ENCODE data around the gene ZDHHC21.

The ZDHHC21 gene

DNA sequence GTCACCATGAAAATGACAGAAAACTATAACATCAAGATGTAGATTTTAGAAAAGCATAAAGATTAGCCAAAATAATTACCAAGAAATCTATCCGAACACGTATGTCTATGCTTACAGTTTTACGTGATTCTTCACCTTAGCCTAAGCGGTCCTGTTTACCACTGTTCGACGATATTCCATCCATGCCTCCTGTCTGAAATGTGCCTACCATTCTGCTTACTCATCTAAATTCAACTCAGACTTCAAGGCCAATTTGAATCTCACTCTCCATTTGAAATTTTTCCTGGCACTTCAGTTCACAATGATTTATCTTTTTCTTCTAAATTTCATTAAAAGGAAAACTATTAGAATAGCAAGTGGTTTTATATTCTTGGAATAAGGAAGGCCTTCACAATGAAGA, 15.4 kb downstream of the ZDHHC21 start:
- TF ChIP-seq CREB1 (IDR thresholded peaks at IDR 0.05; ENCODE audit: low read depth), result no peak
- no peak for TF ChIP-seq TCF12 (IDR thresholded peaks at IDR 0.05; ENCODE audit: low read depth)
- TF ChIP-seq NFIC (IDR thresholded peaks at IDR 0.05), result no peak
- TF ChIP-seq FOXM1 (IDR thresholded peaks at IDR 0.05; ENCODE audit: borderline replicate concordance, low read depth), result no peak
- no peak for TF ChIP-seq ZBTB7A (IDR thresholded peaks at IDR 0.05; ENCODE audit: low read depth)
- TF ChIP-seq, protein P1, sequence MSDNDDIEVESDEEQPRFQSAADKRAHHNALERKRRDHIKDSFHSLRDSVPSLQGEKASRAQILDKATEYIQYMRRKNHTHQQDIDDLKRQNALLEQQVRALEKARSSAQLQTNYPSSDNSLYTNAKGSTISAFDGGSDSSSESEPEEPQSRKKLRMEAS (IDR thresholded peaks at IDR 0.05), result no peak
- no peak for TF ChIP-seq TAF1 (IDR thresholded peaks at IDR 0.05; ENCODE audit: low read depth)
- no peak for TF ChIP-seq YY1 (IDR thresholded peaks at IDR 0.05; ENCODE audit: low read depth)
- TF ChIP-seq, protein P2, sequence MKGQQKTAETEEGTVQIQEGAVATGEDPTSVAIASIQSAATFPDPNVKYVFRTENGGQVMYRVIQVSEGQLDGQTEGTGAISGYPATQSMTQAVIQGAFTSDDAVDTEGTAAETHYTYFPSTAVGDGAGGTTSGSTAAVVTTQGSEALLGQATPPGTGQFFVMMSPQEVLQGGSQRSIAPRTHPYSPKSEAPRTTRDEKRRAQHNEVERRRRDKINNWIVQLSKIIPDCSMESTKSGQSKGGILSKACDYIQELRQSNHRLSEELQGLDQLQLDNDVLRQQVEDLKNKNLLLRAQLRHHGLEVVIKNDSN (IDR thresholded peaks at IDR 0.05), result no peak

DNA sequence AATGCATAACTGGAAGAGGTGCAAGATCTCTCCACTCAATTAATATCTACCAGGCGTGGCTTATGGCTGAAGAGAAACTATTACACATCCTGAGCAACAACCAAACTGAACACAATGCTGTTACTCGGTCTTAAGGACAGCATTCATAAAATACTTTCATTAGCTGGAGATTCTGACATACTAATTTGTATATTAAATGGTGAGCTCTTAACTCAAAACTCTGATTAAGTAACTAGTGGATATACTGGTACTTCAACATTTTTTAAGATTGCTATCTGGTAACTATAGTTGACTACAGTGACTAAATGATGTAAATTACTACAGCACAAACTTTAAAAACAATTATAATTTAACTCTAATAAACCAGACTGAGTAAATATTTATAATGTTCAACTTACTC, 15.8 kb downstream of the ZDHHC21 start:
- TF ChIP-seq TCF12 (IDR thresholded peaks at IDR 0.05; ENCODE audit: low read depth), result no peak
- no peak for TF ChIP-seq EGR1 (IDR thresholded peaks at IDR 0.05)
- TF ChIP-seq TEAD4 (IDR thresholded peaks at IDR 0.05), result no peak
- TF ChIP-seq TAF1 (IDR thresholded peaks at IDR 0.05; ENCODE audit: low read depth), result no peak
- TF ChIP-seq RAD21 (IDR thresholded peaks at IDR 0.05; ENCODE audit: low read depth), result no peak
- TF ChIP-seq, protein P3, sequence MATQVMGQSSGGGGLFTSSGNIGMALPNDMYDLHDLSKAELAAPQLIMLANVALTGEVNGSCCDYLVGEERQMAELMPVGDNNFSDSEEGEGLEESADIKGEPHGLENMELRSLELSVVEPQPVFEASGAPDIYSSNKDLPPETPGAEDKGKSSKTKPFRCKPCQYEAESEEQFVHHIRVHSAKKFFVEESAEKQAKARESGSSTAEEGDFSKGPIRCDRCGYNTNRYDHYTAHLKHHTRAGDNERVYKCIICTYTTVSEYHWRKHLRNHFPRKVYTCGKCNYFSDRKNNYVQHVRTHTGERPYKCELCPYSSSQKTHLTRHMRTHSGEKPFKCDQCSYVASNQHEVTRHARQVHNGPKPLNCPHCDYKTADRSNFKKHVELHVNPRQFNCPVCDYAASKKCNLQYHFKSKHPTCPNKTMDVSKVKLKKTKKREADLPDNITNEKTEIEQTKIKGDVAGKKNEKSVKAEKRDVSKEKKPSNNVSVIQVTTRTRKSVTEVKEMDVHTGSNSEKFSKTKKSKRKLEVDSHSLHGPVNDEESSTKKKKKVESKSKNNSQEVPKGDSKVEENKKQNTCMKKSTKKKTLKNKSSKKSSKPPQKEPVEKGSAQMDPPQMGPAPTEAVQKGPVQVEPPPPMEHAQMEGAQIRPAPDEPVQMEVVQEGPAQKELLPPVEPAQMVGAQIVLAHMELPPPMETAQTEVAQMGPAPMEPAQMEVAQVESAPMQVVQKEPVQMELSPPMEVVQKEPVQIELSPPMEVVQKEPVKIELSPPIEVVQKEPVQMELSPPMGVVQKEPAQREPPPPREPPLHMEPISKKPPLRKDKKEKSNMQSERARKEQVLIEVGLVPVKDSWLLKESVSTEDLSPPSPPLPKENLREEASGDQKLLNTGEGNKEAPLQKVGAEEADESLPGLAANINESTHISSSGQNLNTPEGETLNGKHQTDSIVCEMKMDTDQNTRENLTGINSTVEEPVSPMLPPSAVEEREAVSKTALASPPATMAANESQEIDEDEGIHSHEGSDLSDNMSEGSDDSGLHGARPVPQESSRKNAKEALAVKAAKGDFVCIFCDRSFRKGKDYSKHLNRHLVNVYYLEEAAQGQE (IDR thresholded peaks at IDR 0.05; ENCODE audit: low read depth), result no peak
- TF ChIP-seq CEBPB (IDR thresholded peaks at IDR 0.05), result no peak
- no peak for TF ChIP-seq YY1 (IDR thresholded peaks at IDR 0.05; ENCODE audit: low read depth)
- TF ChIP-seq EP300 (IDR thresholded peaks at IDR 0.05; ENCODE audit: borderline replicate concordance), result no peak
- TF ChIP-seq NFIC (IDR thresholded peaks at IDR 0.05), result no peak
- no peak for TF ChIP-seq ZBTB7A (IDR thresholded peaks at IDR 0.05; ENCODE audit: low read depth)
- TF ChIP-seq, protein P2 (IDR thresholded peaks at IDR 0.05), result no peak

DNA sequence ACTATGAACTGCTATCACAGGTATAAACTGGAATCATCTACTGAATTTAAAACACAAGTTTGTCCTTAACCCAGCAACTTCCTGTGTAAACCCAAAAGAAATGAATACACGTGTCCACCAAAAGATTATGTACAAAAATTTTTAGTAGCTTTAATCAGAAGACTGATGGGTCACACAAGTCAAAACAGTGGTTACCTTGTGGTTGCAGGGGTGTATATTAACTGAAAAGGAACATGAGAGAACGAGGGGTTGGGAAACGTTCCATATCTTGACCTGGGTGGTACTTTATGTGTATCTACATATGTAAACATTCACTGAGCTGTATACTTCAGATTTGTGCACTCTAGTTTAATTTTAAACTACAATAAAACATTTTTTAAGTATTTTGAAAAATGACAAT, 18.6 kb downstream of the ZDHHC21 start:
- TF ChIP-seq CREB1 (IDR thresholded peaks at IDR 0.05; ENCODE audit: low read depth) (no peak), EP300 (IDR thresholded peaks at IDR 0.05; ENCODE audit: borderline replicate concordance) (no peak), FOXM1 (IDR thresholded peaks at IDR 0.05; ENCODE audit: borderline replicate concordance, low read depth) (no peak), TEAD4 (IDR thresholded peaks at IDR 0.05) (no peak), NFIC (IDR thresholded peaks at IDR 0.05) (no peak)
- TF ChIP-seq, protein P3 (IDR thresholded peaks at IDR 0.05; ENCODE audit: low read depth), result no peak

DNA sequence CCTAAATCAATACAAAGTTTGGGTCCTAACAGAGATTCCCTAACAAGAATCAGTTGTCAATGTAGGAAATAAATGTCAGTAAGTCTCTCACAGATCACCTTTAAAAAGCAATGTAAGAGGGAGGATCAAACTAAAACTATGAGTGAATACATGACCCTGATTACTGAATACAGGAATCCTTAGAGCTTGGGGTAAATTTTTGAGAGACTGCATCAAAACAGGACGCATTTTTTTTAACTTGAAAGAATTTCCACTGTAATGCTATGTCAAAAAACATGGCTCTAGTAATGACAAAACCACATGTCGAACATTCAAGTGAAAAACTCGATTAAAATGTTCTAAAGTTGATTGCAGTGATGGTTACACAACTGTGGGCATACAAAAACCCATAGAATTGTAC, 21.9 kb downstream of the ZDHHC21 start:
- TF ChIP-seq TEAD4 (IDR thresholded peaks at IDR 0.05) (no peak), NFIC (IDR thresholded peaks at IDR 0.05) (no peak), TAF1 (IDR thresholded peaks at IDR 0.05; ENCODE audit: low read depth) (no peak), EP300 (IDR thresholded peaks at IDR 0.05; ENCODE audit: borderline replicate concordance) (no peak), RAD21 (IDR thresholded peaks at IDR 0.05; ENCODE audit: low read depth) (no peak), CREB1 (IDR thresholded peaks at IDR 0.05; ENCODE audit: low read depth) (no peak), ZBTB7A (IDR thresholded peaks at IDR 0.05; ENCODE audit: low read depth) (no peak), CEBPB (IDR thresholded peaks at IDR 0.05) (no peak), EGR1 (IDR thresholded peaks at IDR 0.05) (no peak), YY1 (IDR thresholded peaks at IDR 0.05; ENCODE audit: low read depth) (no peak), FOXM1 (IDR thresholded peaks at IDR 0.05; ENCODE audit: borderline replicate concordance, low read depth) (no peak), TCF12 (IDR thresholded peaks at IDR 0.05; ENCODE audit: low read depth) (no peak)
- TF ChIP-seq, protein P2 (IDR thresholded peaks at IDR 0.05), result no peak
- TF ChIP-seq, protein P1 (IDR thresholded peaks at IDR 0.05), result no peak

DNA sequence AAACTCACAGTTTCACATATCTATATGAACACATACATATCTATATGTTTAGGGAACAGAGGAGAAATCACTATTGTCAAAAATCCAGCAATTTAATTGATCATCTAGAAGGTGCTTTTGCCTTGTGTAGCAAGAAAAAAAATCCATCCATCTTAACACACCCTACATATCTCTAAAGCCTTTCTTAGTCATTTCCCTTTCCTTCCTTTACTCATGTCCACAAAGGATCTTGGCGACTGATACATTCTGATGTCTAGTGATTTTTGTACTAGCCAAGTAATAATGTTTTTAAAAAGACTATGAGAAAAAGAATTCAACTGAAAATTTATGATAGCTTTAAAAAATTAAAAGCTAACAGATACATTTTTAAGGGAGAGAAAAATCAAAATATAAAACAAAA, 22.5 kb downstream of the ZDHHC21 start:
- TF ChIP-seq, protein P3 (IDR thresholded peaks at IDR 0.05; ENCODE audit: low read depth), result no peak
- TF ChIP-seq EP300 (IDR thresholded peaks at IDR 0.05; ENCODE audit: borderline replicate concordance) (no peak), YY1 (IDR thresholded peaks at IDR 0.05; ENCODE audit: low read depth) (no peak), FOXM1 (IDR thresholded peaks at IDR 0.05; ENCODE audit: borderline replicate concordance, low read depth) (no peak)
- TF ChIP-seq, protein P1 (IDR thresholded peaks at IDR 0.05), result no peak
- TF ChIP-seq, protein P2 (IDR thresholded peaks at IDR 0.05), result no peak

Data from Ishikawa (cell line).